Stimulated activated CD4-positive, alpha-beta T cell treated with anti-CD3 and anti-CD28 coated beads, Interleukin-1b, Interleukin-23, amount 100 ng/mL, for 4 hours (primary cell): ENCODE data around the gene MCTS1.
"Not testable (repeated sequence)": the region's sequence is repeated elsewhere in the genome, so short reads cannot be mapped to it uniquely, and the experiment has no call there.

Experiments used
- DNase-seq, 2 donors: peaks; one replicate each; pipeline ENCODE4 v3.0.0-alpha.2; 2020; ENCODE audit warnings: low read depth in 2 of 2

Gene MCTS1, protein sequence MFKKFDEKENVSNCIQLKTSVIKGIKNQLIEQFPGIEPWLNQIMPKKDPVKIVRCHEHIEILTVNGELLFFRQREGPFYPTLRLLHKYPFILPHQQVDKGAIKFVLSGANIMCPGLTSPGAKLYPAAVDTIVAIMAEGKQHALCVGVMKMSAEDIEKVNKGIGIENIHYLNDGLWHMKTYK

DNA sequence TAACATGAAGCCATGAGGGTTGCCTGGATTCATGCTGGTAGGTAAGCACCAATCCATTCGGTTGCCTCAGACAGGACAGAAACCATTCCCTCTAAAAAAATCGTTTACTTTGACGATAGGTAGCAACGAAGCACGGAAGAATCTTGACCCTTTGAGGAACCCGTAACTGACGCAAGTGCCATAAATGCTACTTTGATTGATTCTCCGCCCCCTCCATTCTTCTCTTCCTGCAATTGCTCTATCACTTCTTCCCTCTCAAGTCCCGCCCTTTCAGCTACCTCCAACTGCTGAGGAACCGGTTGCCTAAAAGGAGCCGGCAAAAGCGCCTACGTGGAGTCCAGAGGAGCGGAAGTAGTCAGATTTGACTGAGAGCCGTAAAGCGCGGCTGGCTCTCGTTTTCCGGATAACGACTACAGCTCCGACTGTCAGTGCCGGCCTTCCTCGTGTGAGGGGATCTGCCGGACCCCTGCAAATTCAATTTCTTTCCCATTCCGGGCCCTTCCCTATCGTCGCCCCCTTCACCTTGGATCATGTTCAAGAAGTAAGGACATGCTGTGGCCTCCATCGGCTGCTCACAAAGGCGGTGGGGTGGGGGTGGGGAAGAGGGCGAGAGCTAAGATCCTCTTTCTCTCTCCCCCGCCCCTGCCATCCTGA lies at the start of gene MCTS1:
Gene MCTS1 (plus strand): TSS at position 395 of the 654 bp plus-strand sequence. CDS start 136 bp downstream, at position 531.
- peak; percentile 52 to 54 for DNase-seq

DNA sequence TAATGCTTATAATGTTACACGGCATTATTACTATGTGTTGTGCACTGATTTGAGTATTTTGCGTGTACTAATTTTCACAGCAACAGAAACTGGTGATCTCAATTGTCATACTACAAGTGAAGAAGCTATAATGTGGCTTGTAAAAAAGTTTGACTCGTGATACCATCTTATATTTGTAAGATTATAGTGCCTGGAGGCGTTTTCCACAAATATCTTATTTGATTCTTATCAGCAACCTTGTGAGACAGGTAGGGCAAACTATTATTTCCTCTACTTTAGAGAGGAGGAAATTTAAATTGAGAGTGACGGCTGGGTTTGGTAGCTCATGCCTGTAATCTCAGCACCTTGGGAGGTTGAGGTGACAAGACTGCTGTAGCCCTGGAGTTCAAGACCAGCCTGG lies 47.6 kb upstream of the MCTS1 start:
- DNase-seq, result no peak

DNA sequence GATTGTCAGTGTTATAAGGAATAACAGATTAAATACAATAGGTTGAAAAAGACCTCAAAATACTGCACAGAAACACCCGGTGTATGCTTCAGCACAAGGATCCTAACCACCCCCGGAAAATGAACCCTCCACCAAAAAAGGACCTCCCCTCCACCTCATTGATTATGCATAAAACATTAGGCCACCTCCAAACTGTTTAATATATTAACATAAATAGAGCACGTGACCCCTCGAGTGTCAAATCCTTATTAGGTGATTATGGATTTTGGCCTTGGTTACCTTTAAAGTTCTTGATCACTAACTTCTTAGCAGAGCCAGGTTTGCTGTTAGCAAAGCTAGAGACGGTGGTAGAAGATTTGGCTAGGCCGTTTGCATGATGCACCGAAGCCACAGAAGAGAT lies 44.1 kb upstream of the MCTS1 start:
- no peak for DNase-seq

DNA sequence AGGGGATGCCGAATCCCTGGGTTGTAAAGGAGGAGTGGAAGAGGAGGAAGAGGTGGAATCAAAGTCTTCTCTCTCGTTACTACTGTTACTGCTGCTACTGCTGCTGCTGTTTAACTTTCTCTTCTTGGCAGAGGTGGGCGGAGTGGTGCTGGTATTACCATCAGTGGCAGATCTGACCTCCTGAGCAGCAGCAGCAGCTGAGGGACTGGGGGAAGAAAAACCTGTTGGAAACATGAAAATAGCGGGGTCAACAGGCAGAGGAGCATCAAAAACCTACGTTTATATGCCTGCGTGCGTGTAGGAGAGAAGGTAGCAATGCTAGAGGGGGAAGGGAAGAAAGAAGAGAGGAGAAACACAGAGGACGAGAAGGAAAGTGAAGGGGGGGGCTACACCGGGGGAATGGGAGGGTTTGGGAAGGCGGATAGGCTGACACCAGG lies 43.5 kb upstream of the MCTS1 start:
- peak; percentile 7 to 9 for DNase-seq

DNA sequence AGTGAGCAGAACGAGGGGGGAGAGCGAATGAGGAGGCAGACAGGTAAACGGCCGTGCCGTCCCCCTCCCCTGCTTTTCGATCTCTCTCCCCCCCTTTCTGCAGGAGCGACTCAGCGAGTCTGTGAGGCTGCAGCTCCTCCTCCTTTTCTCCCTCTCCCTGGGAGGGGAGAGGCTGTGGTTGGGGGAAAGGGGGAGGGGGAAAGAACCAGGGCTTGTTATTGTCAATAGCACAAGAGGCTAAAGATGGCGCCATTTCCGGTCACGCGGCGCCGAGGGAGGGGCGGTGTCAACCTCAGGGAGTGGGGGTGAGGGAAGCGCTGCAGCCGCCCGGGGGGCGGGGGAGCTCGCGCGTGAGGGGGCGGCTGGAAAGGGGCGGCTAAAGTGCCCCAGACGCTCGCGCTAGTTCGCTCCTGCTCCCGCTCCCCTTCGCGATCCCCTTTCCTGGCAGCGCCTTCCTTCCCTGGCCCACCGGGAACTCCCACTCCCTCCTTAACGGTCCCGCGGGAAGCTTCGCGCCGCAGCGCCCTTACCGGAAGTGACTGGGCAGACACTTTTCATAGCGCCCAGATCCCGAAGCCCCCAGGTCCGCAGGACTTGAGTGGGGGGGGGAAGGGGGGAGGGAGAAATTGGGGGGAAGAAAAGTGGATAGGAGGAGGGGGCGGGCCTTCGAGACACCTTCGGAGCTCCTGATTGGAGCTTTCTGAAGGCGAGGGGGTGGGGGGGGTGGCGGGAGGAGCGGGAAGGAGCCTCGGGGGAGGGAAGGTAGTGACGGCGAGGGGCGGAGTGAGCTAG lies 42.9 kb upstream of the MCTS1 start, which contains the start of gene CUL4B:
Gene CUL4B (minus strand): TSS at position 121 of the 792 bp plus-strand sequence. CDS start 324 bp downstream, outside the sequence.
- DNase-seq, result peak; percentile 76 to 81

DNA sequence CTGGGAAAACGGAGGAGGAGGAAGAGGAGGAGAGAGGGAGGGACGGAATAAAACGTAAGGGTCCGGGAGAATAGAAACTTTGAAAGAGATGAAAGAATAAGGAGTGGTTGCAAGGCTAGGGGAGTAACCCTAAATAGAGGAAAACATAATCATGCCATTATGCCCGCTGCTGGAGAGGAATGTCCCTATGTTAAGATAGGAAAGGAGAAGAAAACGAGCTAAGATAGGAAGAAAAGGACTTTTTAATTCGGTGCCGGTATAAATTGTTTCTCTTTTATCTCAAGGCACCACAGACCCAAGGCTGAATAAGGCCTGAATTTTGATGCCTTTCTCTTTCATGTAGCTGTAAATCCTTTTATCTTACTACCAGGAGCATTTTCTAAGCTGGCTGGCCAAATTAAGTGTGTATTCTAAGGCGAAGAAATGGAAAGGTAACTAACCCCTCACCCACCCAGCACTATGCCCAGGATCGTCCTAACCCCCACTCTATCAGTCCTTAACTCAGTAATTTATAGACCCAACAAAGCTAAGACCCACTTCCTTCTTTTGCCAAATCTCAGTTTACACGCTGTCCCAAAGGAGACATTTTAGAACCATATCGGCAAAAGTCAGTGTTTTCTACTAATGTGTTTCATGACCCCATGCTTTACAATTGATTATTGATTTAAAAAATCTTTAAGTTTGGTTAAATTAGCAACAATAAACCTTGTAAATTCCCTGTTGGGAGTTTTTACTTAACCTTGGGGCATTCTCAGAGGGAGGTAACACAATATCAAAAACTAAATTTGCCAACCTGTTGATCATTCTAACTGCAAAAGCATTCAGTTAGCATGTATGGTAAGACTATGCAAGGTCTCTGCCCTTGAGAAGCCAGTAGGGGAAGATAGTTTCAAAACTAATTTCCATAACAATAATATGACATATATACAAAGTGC lies 42.0 kb upstream of the MCTS1 start:
- no peak for DNase-seq

DNA sequence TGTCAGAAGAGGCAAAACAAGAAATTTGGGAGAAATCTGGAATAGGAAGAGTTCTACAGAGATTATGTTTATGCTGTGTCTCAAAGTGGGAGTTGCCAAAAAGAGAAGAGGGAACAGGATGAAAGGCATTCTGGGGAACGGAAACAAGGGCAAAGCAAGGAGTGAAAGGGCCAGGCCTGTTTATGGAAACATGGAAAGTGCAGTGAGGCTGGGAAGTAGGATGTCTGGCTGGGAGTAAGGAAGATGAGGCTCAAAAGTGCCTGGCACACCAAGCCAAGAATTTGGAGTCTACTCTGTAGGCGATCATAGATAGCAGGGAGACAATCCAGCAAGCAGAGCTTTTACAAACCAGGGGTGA lies 41.4 kb upstream of the MCTS1 start:
- no peak for DNase-seq

DNA sequence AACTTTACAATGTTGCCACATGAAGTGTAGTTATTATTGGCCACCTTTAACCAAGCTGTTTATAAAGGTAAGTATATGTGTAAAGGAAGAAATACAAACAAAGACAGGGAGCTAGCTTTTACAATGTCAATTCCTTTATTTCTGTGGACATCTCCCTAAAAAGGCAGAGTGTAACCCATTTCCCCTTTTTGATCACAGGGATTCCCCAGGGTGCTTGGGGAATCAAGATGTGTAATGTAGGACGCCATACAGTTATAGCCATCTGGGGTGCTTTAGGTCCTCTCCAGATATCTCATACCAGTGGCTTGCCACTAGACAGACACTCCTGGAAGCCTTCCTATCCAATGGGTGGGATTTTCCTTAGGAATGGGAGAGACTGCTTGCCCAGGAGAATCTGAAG lies 39.0 kb upstream of the MCTS1 start:
- DNase-seq, result no peak

DNA sequence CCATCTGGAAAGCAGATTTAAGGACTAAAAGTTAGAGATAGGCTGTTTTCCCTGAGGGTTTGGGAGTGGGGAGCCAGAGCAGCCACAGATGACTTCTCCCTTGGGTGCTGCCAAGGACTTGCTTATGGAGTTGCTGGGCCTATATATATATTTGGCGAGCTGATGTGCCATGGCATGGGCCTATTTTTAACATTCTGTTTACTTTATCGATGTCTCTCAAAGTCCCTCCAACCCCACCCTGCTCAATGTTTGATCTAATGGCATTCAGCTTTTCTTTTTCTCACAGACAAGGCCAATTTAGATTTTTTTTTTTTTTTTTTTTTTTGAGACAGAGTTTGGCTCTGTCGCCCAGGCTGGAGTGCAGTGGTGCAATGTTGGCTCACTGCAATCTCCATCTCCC lies 37.1 kb upstream of the MCTS1 start:
- DNase-seq, result no peak

DNA sequence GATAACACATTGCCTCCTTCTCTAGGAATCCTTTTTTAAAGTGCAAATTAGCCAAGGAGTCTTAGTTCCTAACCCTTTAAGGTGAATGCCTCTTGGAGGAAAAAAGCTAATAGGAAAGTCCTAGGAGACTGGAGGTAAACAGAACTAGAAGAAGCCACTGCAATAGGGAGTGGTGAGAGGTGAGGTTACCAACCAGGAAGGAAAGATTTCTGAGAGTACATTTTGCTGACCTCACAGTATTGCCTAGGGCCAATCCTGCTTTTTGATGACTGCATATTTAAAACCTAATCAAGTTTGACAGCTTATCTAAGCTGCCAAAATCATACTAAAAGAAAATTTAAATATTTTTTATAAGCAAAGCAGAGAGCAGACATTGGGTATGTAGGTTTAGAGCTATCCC lies 35.9 kb upstream of the MCTS1 start:
- no peak for DNase-seq

DNA sequence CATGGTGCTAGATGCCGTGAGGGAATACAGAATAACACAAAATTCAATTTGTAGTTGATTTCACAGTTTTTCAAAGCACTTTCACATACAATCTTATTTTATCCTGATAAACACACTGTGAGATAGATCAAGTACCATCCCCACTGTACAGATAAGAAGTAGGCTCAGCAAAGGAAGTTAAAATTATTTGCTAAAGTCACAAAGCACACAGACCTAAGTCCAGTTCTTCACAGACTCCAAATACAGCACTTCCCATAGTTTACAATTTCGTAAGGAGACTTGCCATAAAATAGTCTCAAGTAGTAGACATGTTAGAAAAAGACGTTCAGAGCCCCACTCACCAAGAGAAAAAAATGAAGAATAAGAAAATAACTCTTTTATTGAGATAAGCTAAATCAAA lies 35.3 kb upstream of the MCTS1 start:
- DNase-seq, result no peak

DNA sequence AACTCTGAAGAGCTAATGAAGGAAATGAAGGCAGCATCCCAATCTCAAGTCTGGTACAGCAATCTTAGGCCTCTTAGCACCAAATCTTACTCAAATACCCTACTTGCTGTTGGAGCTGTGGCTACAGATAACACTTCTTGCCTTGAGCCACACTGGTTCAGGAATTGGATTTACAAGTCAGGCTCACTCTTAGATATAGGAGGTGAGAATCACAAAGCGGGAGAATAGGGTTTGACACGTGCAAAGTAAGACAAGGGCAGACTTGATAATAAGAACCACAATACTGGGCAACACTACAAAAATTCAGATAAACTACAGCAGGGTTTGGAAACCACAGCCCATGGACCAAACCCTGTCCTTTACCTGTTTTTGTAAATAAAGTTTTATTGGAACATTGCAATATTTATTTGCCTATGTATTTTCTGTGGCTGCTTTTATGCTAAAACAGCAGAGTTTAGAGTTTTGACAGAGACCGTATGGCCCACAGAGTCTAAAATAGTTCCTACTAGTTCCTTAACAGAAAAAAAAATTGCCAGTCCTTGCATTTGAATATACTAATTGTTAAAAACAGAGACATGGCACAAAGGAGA lies 33.8 kb upstream of the MCTS1 start:
- no peak for DNase-seq

DNA sequence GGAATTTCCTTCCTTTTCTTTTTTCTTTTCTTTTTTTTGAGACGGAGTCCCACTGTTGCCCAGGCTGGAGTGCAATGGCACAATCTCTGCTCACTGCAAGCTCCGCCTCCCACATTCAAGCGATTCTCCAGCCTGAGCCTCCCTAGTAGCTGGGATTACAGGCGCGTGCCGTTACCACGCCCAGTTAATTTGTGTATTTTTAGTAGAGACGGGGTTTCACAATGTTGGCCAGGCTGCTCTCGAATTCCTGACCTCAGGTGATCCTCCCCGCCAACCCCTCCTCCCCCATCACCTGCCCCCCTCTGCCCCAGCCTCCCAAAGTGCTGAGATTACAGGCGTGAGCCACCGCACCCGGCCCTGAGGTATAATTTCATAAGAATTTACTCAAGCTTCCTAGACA lies 30.1 kb upstream of the MCTS1 start:
- DNase-seq, result not testable (repeated sequence)

DNA sequence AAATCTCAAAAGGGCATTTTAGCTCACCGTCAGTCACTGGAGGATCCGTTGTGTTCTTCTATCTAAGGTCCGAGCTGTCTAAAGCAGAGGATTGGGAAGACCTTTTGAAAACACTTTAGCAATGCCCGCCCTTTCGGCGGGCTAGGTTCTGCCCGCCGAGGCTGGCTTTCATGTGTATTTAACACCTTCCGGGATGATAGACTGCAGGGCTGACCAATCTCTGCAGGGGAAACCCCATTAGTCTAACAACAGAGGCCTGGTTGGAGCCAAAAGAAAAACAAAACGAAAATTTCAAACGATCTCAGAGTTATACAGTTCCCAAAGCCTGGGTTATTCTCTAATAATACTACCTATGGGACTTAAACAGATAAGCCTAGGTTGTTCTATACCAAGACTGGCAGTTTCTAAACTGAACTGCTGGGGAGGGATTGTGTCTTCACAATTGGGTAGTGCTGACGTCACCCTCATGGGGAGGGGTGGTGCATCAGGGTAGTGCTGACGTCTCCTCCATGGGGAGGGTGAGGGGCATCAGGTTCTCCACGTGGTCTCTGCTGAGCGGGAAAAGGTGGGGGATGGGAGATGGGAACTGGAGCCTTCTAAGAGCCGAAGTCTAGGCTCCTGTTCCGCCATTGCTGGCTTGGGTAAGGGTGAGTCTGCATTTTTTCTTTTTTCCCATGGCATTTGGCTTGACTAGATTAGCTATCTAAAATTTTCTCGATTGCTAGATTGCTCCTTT lies 28.4 kb upstream of the MCTS1 start:
- DNase-seq, result no peak

DNA sequence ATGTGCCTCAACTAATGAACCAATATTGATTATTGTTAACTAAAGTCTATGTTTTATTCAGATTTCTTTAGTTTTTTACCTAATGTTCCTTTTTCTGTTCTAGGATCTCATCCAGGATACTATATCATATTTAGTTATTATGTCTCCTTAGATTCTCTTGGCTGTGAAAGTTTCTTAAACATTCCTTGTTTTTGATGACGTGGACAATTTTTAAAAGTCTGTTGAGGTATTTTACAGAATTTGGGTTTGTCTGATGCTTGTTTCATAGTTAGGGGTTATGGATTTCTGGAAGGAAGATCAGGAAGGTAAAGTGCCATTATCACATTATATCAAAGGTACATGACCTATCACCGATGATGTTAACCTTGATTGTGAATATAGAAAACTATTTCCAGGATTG lies 18.2 kb upstream of the MCTS1 start:
- no peak for DNase-seq

DNA sequence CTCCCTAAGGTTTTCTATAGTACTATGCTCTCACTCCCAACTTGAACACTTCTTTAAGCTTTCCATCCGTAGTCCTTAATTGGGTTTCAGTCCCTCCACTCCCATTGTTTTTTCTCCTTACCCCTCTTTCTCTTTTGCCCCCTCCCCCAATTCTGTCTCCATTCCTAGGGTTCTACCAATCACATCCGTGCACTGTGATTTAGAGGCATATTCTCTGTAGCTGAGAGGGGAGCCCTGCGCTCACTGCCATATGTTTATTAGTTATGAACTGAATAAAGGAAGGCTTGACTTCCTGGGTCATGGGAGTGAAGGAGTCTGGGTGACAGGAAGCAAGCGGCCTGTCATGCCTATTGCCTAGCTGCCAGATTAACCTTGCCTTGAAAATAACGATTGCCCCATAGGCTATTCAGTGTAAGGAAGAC lies 471 bp downstream of the MCTS1 start:
- DNase-seq, result no peak

DNA sequence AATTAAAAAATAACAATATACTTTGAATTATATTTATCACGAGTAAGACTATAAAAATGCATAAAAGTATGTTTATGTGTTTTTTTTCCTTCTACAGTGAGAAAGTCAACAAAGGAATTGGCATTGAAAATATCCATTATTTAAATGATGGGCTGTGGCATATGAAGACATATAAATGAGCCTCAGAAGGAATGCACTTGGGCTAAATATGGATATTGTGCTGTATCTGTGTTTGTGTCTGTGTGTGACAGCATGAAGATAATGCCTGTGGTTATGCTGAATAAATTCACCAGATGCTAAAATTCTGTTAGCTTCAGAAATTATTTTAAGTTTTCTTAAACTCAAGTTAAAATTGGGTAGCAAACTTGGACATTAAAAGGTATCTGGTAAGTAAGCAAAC lies 8.2 kb downstream of the MCTS1 start:
- DNase-seq, result no peak

DNA sequence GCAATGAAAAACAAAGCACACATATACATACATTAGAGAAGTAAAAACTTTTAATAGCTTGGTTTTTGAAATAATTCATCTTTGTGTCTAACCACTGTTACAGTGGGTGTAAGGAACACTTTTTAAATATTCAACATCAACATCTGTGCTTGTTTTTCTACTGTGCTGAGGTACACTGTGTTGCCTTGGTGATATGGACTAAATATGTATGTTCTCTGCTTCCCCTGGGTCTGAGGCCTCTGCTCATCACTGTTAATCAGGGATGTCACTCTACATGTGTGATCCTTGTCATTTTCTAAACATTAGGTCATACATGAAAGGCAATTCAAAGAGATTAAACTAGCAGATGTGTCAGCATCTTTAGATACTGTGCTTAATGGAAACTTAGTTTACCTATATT lies 10.9 kb downstream of the MCTS1 start:
- DNase-seq, result no peak

DNA sequence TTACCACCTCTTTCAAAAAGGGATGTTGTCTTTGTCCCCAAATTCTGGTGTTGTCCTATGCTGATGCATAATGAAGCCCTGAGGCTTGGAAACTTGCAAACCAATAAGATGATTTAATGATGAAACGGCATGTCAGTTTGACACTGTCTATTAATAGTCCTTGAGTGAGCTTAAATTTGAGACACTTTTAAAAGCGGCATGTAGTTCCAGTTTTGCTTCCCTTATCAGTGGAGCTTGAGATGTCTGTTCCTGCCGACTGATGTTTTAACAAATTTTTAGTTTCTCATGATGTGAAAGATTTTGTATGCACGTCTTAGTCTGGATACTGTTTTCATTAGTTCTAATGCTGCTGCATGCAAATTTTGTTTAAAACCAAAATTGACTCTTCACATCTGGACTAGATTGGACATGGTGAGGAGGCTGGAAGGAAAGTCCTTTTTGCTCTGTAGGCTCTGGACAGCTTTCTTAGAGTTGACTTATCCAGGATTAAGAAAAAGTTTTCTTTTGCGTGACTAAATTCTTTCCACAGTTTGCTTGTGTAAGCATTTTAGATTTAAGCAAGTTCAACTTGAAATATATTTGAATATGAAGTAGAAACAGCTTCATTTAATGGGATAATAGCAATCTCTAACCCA lies 14.2 kb downstream of the MCTS1 start:
- no peak for DNase-seq

DNA sequence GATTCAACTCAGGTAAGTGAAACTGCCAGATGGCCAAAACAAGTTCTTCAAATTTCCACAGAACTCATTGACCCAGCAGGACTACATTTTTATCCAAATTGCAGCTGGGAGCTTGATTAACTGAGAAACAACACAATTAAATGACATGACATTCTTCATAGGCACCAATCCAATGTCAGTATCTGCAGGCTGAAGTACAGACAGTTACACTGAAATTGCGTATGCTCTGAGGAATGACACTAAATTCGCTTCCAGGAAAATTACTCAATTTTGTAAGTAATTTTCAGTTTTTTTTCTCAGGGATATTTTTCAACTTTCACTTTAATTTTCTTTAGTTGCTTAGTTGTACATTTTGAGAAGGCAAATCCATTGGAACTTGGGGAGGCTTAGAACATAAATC lies 21.5 kb downstream of the MCTS1 start:
- DNase-seq, result no peak
